ENCODE measurements around the gene CYP4F8.

- TF ChIP-seq CTCF (IDR thresholded peaks at IDR 0.05) (no peak), EP300 (IDR thresholded peaks at IDR 0.05) (no peak), POLR2AphosphoS5 (IDR thresholded peaks at IDR 0.05) (no peak)
These were observed 29.8 kb downstream of the CYP4F8 start for GRCh38 chr19:15644816-15645215.

All from upper lobe of left lung (tissue), 4 donors.